Smooth muscle cell (in vitro differentiated cells): ENCODE results near the gene MPDU1. TPM values are rescaled to one million over a fixed set of nuclear protein-coding genes. Genes with fewer than 3 reads are reported as not detected.

ENCODE experiments used
- DNase-seq: peaks from one replicate; lab custom pipeline; 2025; ENCODE audit not compliant: unreplicated experiment; lab: John Stamatoyannopoulos, UW
- H2AFZ ChIP-seq: fragments of 200-600 bp; sonication (generic); 2 replicates; pipeline ENCODE4 v1.6.0; 2016; ENCODE audit warnings: antibody characterized with exemption, low read depth, mild to moderate bottlenecking
- H3F3A ChIP-seq: fragments of 200-600 bp; sonication (generic); 2 replicates; pipeline ENCODE4 v1.6.0; 2017; ENCODE audit warnings: antibody characterized with exemption, low read depth
- H3K27ac ChIP-seq: fragments of 200-600 bp; sonication (generic); 2 replicates; pipeline ENCODE4 v1.5.1; 2016; ENCODE audit warnings: low read depth, mild to moderate bottlenecking
- H3K27me3 ChIP-seq: fragments of 200-600 bp; sonication (generic); 2 replicates; pipeline ENCODE4 v1.6.1; 2016; ENCODE audit warnings: low read depth, mild to moderate bottlenecking
- H3K36me3 ChIP-seq: fragments of 200-600 bp; sonication (generic); 2 replicates; pipeline ENCODE4 v1.5.1; 2016; ENCODE audit warnings: low read depth
- H3K4me1 ChIP-seq: fragments of 200-600 bp; sonication (generic); 2 replicates; pipeline ENCODE4 v1.5.1; 2016; ENCODE audit warnings: low read depth
- H3K4me2 ChIP-seq: fragments of 200-600 bp; sonication (generic); 2 replicates; pipeline ENCODE4 v1.6.0; 2016; ENCODE audit warnings: mild to moderate bottlenecking
- H3K4me3 ChIP-seq: fragments of 200-600 bp; sonication (generic); 2 replicates; pipeline ENCODE4 v1.5.1; 2016; ENCODE audit warnings: mild to moderate bottlenecking
- H3K79me2 ChIP-seq: fragments of 200-600 bp; sonication (generic); 2 replicates; pipeline ENCODE4 v1.6.0; 2016; ENCODE audit warnings: low read depth, mild to moderate bottlenecking
- H3K9ac ChIP-seq: fragments of 200-600 bp; sonication (generic); 2 replicates; pipeline ENCODE4 v1.6.0; 2016; ENCODE audit warnings: low read depth
- H3K9me3 ChIP-seq: fragments of 200-600 bp; sonication (generic); replicated peaks from 2 replicates; pipeline ENCODE4 v1.5.1; 2016; ENCODE audit warnings: low read depth
- H4K20me1 ChIP-seq: fragments of 200-600 bp; sonication (generic); 2 replicates; pipeline ENCODE4 v1.6.0; 2016; ENCODE audit warnings: low read depth
- WGBS: methylation state at CpG from one replicate; pipeline ENCODE4 v1.1.7; 2016; ENCODE audit warnings: low lambda C conversion rate; 5-methylcytosine and 5-hydroxymethylcytosine counted together
- polyA plus RNA-seq: library from polyadenylated mRNA; unstranded; fragments of >200 nt; fragmentation: Nextera tagmentation; extraction: Ambion mirVana; gene quantifications from 2 replicates; pipeline ENCODE4 v1.2.1, GENCODE V29; 2016
- total RNA-seq: library from RNA; depleted of rRNA; stranded (reverse); fragments of >200 nt; gene quantifications from 2 replicates; pipeline ENCODE4 v1.2.3, GENCODE V29; 2014
- TF ChIP-seq, protein P1 (sequence below): fragments of 200-600 bp; sonication (generic); IDR thresholded peaks from 2 replicates; pipeline ENCODE4 v1.5.1; 2017; ENCODE audit warnings: borderline replicate concordance, mild to moderate bottlenecking, antibody characterized with exemption; ENCODE audit not compliant: insufficient read depth, poor library complexity, severe bottlenecking

The MPDU1 gene
- total and polyA plus RNA-seq, 2 experiments from 2014 or later = 70.7 to 228 TPM

DNA sequence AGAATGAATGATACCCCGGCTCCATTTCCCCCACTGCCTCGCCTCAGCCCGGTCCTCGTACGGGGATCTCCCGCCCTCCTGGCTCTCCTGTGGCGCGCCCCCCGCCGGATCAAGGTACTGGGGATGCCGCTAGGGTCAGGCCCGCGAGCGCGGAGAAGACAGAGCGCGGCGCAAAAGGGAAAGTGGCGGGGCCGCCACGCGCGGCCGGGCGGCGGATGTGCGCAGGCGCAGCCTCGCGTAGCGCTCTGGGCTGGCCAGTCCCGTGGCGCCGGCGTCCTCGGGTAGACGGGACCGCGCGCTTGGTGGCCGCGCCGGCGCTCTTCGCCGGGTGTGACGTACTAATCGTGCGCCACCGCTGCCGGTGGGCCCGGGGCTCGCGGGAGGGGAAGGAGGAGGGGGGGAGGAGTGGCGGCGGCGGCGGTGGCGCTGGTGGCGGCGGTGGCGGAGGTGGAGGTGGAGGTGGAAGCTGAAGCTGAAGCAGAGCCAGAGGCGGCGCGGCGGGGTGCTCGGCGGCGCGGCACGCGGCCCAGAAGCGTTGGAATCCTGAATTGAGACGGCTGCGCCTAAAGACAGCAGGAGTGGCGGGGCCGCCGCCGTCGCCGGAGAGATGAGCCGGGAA, 22.0 kb upstream of the MPDU1 start, which contains the start of gene SENP3:
Gene SENP3 (plus strand): TSS at position 331 of the 619 bp plus-strand sequence. CDS start 1,158 bp downstream, outside the sequence.
- no peaks in the 10 kb centered on the region for H3K27me3 ChIP-seq
- H3K27ac ChIP-seq = peak within 1 kb of the TSS; percentile 88
- WGBS = under 1% methylated on average over 50 of the region's 82 CpGs
- peaks cover 9% of the 10 kb centered on the region for H3K36me3 ChIP-seq
- peak within 1 kb of the TSS; percentile 97 for H2AFZ ChIP-seq
- H3K4me2 ChIP-seq = peak within 1 kb of the TSS; percentile 97
- peak within 1 kb of the TSS; percentile 97 for H3K4me3 ChIP-seq
- peaks cover 5% of the 10 kb centered on the region for H3F3A ChIP-seq
- peaks cover 26% of the 10 kb centered on the region for H3K4me1 ChIP-seq
- no peaks in the 10 kb centered on the region for H3K9me3 ChIP-seq
- peaks cover 44% of the 10 kb centered on the region for H3K79me2 ChIP-seq
- DNase-seq = peak; percentile 82
- H4K20me1 ChIP-seq = no peaks in the 10 kb centered on the region
- peak within 1 kb of the TSS; percentile 89 for H3K9ac ChIP-seq
- TF ChIP-seq, protein P1, sequence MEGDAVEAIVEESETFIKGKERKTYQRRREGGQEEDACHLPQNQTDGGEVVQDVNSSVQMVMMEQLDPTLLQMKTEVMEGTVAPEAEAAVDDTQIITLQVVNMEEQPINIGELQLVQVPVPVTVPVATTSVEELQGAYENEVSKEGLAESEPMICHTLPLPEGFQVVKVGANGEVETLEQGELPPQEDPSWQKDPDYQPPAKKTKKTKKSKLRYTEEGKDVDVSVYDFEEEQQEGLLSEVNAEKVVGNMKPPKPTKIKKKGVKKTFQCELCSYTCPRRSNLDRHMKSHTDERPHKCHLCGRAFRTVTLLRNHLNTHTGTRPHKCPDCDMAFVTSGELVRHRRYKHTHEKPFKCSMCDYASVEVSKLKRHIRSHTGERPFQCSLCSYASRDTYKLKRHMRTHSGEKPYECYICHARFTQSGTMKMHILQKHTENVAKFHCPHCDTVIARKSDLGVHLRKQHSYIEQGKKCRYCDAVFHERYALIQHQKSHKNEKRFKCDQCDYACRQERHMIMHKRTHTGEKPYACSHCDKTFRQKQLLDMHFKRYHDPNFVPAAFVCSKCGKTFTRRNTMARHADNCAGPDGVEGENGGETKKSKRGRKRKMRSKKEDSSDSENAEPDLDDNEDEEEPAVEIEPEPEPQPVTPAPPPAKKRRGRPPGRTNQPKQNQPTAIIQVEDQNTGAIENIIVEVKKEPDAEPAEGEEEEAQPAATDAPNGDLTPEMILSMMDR = no peak

DNA sequence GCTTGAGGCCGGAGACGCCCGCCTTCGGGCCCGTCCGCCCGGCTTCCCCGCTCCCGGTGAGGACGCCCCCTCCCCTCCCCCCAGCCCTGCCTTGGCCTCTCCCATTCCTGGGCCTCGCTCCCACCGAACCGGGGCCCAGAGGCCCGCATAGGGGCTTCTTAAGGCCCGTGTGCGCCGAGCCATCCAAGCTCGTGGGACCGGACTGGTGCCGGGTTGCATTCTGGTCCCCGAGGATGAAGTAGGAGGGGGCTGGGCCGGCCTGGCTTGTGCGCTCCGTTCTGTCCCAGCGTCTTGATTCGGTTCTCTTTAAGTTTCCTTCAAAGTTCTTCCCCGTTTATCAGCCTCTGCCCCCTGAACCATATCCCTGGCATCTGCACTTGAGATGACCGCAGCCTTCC, 21.4 kb upstream of the MPDU1 start:
- Histone ChIP-seq H3K9me3 (no peaks in the 10 kb centered on the region), H4K20me1 (no peaks in the 10 kb centered on the region), H3K4me3 (peak overlapping the region; percentile 97), H3K36me3 (peaks cover 9% of the 10 kb centered on the region), H3F3A (peaks cover 5% of the 10 kb centered on the region), H3K4me1 (peaks cover 26% of the 10 kb centered on the region), H3K27ac (peak overlapping the region; percentile 88), H3K27me3 (no peaks in the 10 kb centered on the region), H2AFZ (peak overlapping the region; percentile 72), H3K79me2 (peaks cover 49% of the 10 kb centered on the region), H3K9ac (peak overlapping the region; percentile 89), H3K4me2 (peak overlapping the region; percentile 97)
- no peak for DNase-seq
- TF ChIP-seq, protein P1 = no peak
- 2% methylated on average over 14 of the region's 28 CpGs for WGBS

DNA sequence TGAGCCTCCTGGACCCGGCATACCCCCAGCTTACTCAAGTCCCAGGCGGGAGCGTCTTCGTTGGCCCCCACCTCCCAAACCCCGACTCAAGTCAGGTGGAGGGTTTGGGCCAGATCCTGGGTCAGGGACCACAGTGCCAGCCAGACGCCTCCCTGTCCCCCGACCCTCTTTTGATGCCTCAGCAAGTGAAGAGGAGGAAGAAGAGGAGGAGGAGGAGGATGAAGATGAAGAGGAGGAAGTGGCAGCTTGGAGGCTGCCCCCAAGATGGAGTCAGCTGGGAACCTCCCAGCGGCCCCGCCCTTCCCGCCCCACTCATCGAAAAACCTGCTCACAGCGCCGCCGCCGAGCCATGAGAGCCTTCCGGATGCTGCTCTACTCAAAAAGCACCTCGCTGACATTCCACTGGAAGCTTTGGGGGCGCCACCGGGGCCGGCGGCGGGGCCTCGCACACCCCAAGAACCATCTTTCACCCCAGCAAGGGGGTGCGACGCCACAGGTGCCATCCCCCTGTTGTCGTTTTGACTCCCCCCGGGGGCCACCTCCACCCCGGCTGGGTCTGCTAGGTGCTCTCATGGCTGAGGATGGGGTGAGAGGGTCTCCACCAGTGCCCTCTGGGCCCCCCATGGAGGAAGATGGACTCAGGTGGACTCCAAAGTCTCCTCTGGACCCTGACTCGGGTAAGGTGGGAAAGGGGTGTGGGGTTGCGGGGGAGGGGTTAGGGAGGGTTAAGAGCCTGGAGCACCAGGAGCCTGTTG, 20.4 kb upstream of the MPDU1 start:
- no peak overlapping the region for H3K27ac ChIP-seq
- H2AFZ ChIP-seq = no peak overlapping the region
- H3F3A ChIP-seq = peaks cover 5% of the 10 kb centered on the region
- peaks cover 54% of the 10 kb centered on the region for H3K79me2 ChIP-seq
- H3K4me2 ChIP-seq = peak overlapping the region; percentile 97
- peak overlapping the region; percentile 97 for H3K4me3 ChIP-seq
- TF ChIP-seq, protein P1 = no peak
- no peaks in the 10 kb centered on the region for H3K9me3 ChIP-seq
- 92% methylated on average over 30 of the region's 30 CpGs for WGBS
- H4K20me1 ChIP-seq = no peaks in the 10 kb centered on the region
- H3K9ac ChIP-seq = no peak overlapping the region
- peaks cover 9% of the 10 kb centered on the region for H3K36me3 ChIP-seq
- no peak for DNase-seq
- H3K4me1 ChIP-seq = peaks cover 18% of the 10 kb centered on the region
- no peaks in the 10 kb centered on the region for H3K27me3 ChIP-seq
